NT2/D1 (cell line): Measurements from ENCODE around the gene NBAS.

ENCODE experiments used
- YY1 ChIP-seq: IDR thresholded peaks from 2 replicates; pipeline ENCODE4 v1.6.1; 2011; ENCODE audit not compliant: insufficient read length, insufficient read depth
- ZNF274 ChIP-seq: IDR thresholded peaks from 2 replicates; pipeline ENCODE4 v1.6.1; 2011; ENCODE audit warnings: mild to moderate bottlenecking, low read depth, low read length

DNA sequence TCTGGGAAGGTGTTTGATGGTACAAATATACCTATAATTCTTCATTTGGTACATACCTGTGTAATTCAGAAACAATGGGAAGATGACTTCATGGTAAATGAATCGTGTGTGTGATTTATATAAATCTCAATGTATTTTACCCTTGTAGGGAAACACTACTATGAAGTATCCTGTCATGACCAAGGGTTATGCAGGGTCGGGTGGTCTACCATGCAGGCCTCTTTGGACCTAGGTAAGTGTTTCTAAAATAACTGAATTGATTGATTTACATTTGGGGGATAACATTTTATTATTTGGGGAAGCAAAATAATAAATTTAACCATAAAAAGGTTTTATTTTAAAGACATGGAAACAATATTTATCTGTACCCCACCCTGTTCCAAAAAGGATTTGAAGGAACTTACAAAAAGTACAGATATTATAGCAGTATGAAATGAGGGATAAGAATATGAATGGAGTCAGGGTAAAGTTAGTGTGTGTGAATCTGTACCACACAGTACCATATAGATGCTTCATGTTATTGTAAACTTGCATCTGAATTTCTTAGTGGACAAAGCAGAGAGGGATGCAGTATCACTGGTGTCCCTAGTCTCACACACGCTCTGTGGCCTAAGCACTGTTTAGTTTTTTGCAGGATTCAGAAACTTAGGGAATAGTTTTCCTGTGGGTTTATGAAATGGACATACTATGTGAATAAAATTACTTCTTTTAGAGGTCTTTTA is 42.1 kb upstream of the NBAS start:
- TF ChIP-seq ZNF274 (no peak), YY1 (no peak)
